HG03558 (cell line): ENCODE data around the gene PCSK6.
"Not testable (repeated sequence)": the region's sequence is repeated elsewhere in the genome, so short reads cannot be mapped to it uniquely, and the experiment has no call there.

Experiments used
- ATAC-seq: cut with Tn5 transposase; IDR thresholded peaks from one replicate; pipeline ENCODE4 v1.9.1; 2021; ENCODE audit warnings: moderate number of reproducible peaks; ENCODE audit not compliant: unreplicated experiment; ENCODE audit errors: extremely low read depth

PCSK6 gene

GRCh38 chr15:101349047-101349951, 140.2 kb downstream of the PCSK6 start:
- no peak for ATAC-seq

- ATAC-seq, result no peak
Observed at GRCh38 chr15:101348643-101349042, 140.9 kb downstream of the PCSK6 start.

GRCh38 chr15:101348015-101348414, 141.5 kb downstream of the PCSK6 start:
- ATAC-seq, result no peak

- no peak for ATAC-seq
Observed at GRCh38 chr15:101347454-101347853, 142.1 kb downstream of the PCSK6 start.

GRCh38 chr15:101346928-101347327, 142.6 kb downstream of the PCSK6 start:
- no peak for ATAC-seq

GRCh38 chr15:101342056-101342455, 147.5 kb downstream of the PCSK6 start:
- no peak for ATAC-seq

- ATAC-seq, result no peak
Observed at GRCh38 chr15:101338502-101339057, 150.9 kb downstream of the PCSK6 start.

- ATAC-seq, result no peak
Observed at GRCh38 chr15:101337976-101338375, 151.5 kb downstream of the PCSK6 start.

- not testable (repeated sequence) for ATAC-seq
Observed at GRCh38 chr15:101333907-101334789, 155.4 kb downstream of the PCSK6 start.

GRCh38 chr15:101332061-101332467, 157.4 kb downstream of the PCSK6 start:
- ATAC-seq, result no peak

- ATAC-seq, result no peak
Observed at GRCh38 chr15:101329867-101330380, 159.6 kb downstream of the PCSK6 start.

- no peak for ATAC-seq
Observed at GRCh38 chr15:101329309-101329863, 160.1 kb downstream of the PCSK6 start.

- no peak for ATAC-seq
Observed at GRCh38 chr15:101328001-101328400, 161.5 kb downstream of the PCSK6 start.

- ATAC-seq, result no peak
Observed at GRCh38 chr15:101327147-101327740, 162.3 kb downstream of the PCSK6 start.

- no peak for ATAC-seq
Observed at GRCh38 chr15:101326462-101327146, 162.9 kb downstream of the PCSK6 start.

GRCh38 chr15:101326026-101326315, 163.5 kb downstream of the PCSK6 start:
- ATAC-seq, result no peak

- ATAC-seq, result no peak
Observed at GRCh38 chr15:101325263-101326025, 164.1 kb downstream of the PCSK6 start.

GRCh38 chr15:101324524-101325177, 164.9 kb downstream of the PCSK6 start:
- ATAC-seq, result no peak
